CD14-positive monocyte (primary cell): ENCODE measurements around the gene ROR1. TPM values are rescaled to one million over a fixed set of nuclear protein-coding genes. Genes with fewer than 3 reads are reported as not detected.

Experiments used
- DNase-seq, 3 donors: peaks; one replicate each; pipeline ENCODE4 v3.0.0-alpha.2; 2011 to 2022
- H2AFZ ChIP-seq: 2 replicates; pipeline ENCODE4 v1.6.0; 2012; ENCODE audit warnings: mild to moderate bottlenecking, low read depth, low read length, inconsistent platforms; ENCODE audit not compliant: insufficient read depth, poor library complexity, severe bottlenecking
- H3K27ac ChIP-seq, 2 donors: 1 replicate in 1 of 2; 2 replicates in 1 of 2; pipeline ENCODE4 v1.5.1; 2012 to 2013; ENCODE audit warnings: low read length in 2 of 2, control low read depth in 1 of 2, inconsistent platforms in 1 of 2, low read depth in 1 of 2, mild to moderate bottlenecking in 1 of 2
- H3K27me3 ChIP-seq, 2 donors: one replicate each; pipeline versions ENCODE4 v1.6.0 to v1.6.1; 2011 to 2013; ENCODE audit warnings: low read length in 2 of 2; ENCODE audit not compliant: control insufficient read depth in 2 of 2, insufficient read depth in 2 of 2
- H3K36me3 ChIP-seq, 2 donors: replicated peaks in 1 of 2; 1 replicate in 1 of 2; 2 replicates in 1 of 2; pipeline versions ENCODE4 v1.5.1 to v1.6.1; 2012 to 2013; ENCODE audit warnings: low read length in 2 of 2, control low read depth in 1 of 2, inconsistent platforms in 1 of 2, mild to moderate bottlenecking in 1 of 2; ENCODE audit not compliant: insufficient read depth in 2 of 2, control insufficient read depth in 1 of 2
- H3K4me1 ChIP-seq, 2 donors: 1 replicate in 1 of 2; 2 replicates in 1 of 2; pipeline versions ENCODE4 v1.5.1 to v1.6.1; 2012 to 2013; ENCODE audit warnings: low read length in 2 of 2, control low read depth in 1 of 2, inconsistent platforms in 1 of 2, mild to moderate bottlenecking in 1 of 2, moderate library complexity in 1 of 2; ENCODE audit not compliant: insufficient read depth in 2 of 2, control insufficient read depth in 1 of 2
- H3K4me2 ChIP-seq: replicated peaks from 2 replicates; pipeline ENCODE3; 2012; ENCODE audit warnings: low read length, moderate library complexity, mild to moderate bottlenecking; ENCODE audit not compliant: poor library complexity, severe bottlenecking; ENCODE audit errors: extremely low read depth
- H3K4me3 ChIP-seq, 3 experiments: fragments of 200-600 bp in 1 of 3; sonication (generic) in 1 of 3; replicated peaks in 1 of 3; 1 replicate in 2 of 3; 2 replicates in 1 of 3; pipeline ENCODE4 v1.5.1; 2011 to 2013; ENCODE audit warnings: low read length in 3 of 3, mild to moderate bottlenecking in 3 of 3, control low read depth in 2 of 3, low read depth in 2 of 3, inconsistent platforms in 1 of 3, moderate library complexity in 1 of 3
- H3K79me2 ChIP-seq: 2 replicates; pipeline ENCODE4 v1.6.0; 2012; ENCODE audit warnings: mild to moderate bottlenecking, control low read depth, inconsistent platforms, low read length, moderate library complexity; ENCODE audit not compliant: insufficient read depth
- H3K9ac ChIP-seq: 2 replicates; pipeline ENCODE4 v1.6.0; 2017; ENCODE audit warnings: low read length, mild to moderate bottlenecking; ENCODE audit not compliant: insufficient read depth, poor library complexity, severe bottlenecking
- H3K9me3 ChIP-seq, 2 donors: replicated peaks in 1 of 2; 1 replicate in 1 of 2; 2 replicates in 1 of 2; pipeline versions ENCODE4 v1.5.1 to v1.6.1; 2012 to 2013; ENCODE audit warnings: low read length in 2 of 2, control low read depth in 1 of 2; ENCODE audit not compliant: control insufficient read depth in 1 of 2, insufficient read depth in 1 of 2
- H4K20me1 ChIP-seq: 2 replicates; pipeline ENCODE4 v1.6.0; 2012; ENCODE audit warnings: mild to moderate bottlenecking, low read length, control low read depth, moderate library complexity; ENCODE audit not compliant: insufficient read depth
- H3K27ac Mint-ChIP-seq, 7 donors: one replicate each; pipeline ENCODE4 v1.8.0; 2020; ENCODE audit warnings: mild to moderate bottlenecking in 7 of 7, mixed read lengths in 7 of 7, moderate library complexity in 6 of 7, inconsistent platforms in 2 of 7
- H3K27me3 Mint-ChIP-seq, 3 donors: one replicate each; pipeline ENCODE4 v1.8.0; 2021 to 2022; ENCODE audit warnings: low read depth in 3 of 3, mild to moderate bottlenecking in 3 of 3, mixed read lengths in 3 of 3, moderate library complexity in 3 of 3, inconsistent platforms in 1 of 3
- H3K36me3 Mint-ChIP-seq, 2 donors: one replicate each; pipeline ENCODE4 v1.8.0; 2020; ENCODE audit warnings: mixed read lengths in 2 of 2, inconsistent platforms in 1 of 2, mild to moderate bottlenecking in 1 of 2
- H3K4me1 Mint-ChIP-seq: one replicate; pipeline ENCODE4 v1.8.0; 2020; ENCODE audit warnings: mild to moderate bottlenecking, mixed read lengths
- H3K4me3 Mint-ChIP-seq, 2 donors: one replicate each; pipeline ENCODE4 v1.8.0; 2020; ENCODE audit warnings: mild to moderate bottlenecking in 2 of 2, mixed read lengths in 2 of 2, moderate library complexity in 1 of 2
- H3K9me3 Mint-ChIP-seq, 7 donors: one replicate each; pipeline ENCODE4 v1.8.0; 2020 to 2022; ENCODE audit warnings: mixed read lengths in 7 of 7, mild to moderate bottlenecking in 6 of 7, moderate library complexity in 6 of 7, inconsistent platforms in 2 of 7
- CTCF ChIP-seq: fragments of 200-600 bp; IDR thresholded peaks from one replicate; pipeline ENCODE4 v1.8.0; 2022; ENCODE audit warnings: antibody characterized with exemption, mild to moderate bottlenecking
- WGBS: methylation state at CpG from one replicate; pipeline ENCODE4 v1.1.5; 2013; ENCODE audit warnings: missing lambda C conversion rate; ENCODE audit not compliant: insufficient coverage; 5-methylcytosine and 5-hydroxymethylcytosine counted together
- intact Hi-C, 2 donors: fragments of 100-400 bp; cut with micrococcal nuclease; formaldehyde crosslinking; loops; one replicate each; pipeline versions ENCODE4 v1.15.0 to v1.15.1; 2023
- polyA plus RNA-seq, 3 donors: library from polyadenylated mRNA; depleted of rRNA in 1 of 3; unstranded in 2 of 3; stranded (reverse) in 1 of 3; fragments of 300-500 nt in 2 of 3; fragments of >200 nt in 1 of 3; fragmentation: Illumina TruSeq in 2 of 3; gene quantifications; 1 replicate in 2 of 3; 2 replicates in 1 of 3; pipeline ENCODE4 v1.2.3, GENCODE V29; 2012 to 2021

ROR1 gene
- polyA plus RNA-seq, 3 donors: not detected

DNA sequence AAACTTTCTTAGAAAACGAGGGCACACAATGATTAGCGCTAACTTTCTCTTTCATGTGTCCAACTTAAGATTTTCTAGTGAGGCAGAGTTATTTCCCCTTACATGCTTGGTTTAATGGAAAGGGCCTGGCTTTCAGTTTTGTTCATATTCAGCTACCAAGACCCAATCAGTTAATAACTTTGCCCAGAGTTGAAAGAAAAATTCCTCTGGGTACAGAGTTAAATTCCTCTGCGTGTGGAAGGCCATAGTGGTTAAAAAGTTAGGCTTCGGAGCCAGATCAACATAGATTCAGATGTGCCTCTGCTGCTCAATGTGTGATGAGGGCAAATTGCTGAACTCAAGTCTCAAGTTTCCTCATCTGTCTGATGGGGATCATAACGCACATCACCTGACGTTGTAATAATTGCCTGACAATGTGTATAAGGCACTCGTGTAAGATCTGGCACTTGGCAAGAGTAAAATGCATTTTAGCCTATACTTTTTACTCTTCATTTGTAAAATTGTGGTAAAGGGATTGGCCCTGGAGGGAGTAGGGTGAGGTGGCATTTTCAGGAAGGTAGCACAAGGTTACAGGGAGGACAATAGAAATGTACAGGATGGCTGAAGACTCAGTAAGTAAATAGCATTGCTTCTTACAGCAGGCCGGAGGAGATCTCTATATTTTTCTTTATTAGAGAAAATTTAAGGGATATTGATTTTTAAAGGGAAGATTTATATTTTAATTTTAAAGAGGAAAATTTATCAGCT lies 103.4 kb downstream of the ROR1 start:
- H3K79me2 ChIP-seq: no peaks in the 10 kb centered on the region
- H3K27ac Mint-ChIP-seq: no peak overlapping the region

DNA sequence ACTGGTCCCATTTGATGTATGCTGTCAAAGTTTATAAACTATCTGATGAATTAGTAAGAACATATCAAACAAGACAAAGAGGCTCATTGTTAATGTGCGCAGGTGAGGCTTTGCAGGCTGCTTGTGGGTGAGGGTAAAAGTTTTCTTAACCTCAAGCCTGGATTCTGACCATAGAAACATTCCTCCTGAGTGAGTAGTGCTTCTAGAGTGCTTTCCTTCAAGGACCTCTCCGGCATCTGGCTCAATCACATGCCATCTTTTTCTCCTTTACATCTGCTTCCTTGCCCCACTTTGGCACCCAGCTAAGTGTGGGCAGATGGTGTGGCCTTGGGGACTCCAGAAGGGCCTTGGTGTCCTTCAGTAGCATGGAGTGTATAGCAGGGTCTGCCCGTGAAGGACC lies 104.0 kb downstream of the ROR1 start:
- WGBS: no CpG with 5 or more reads among the region's 3 CpGs
- H3K9me3 ChIP-seq: no peaks in the 10 kb centered on the region
- Mint-ChIP-seq H3K4me1 (no peaks in the 10 kb centered on the region), H3K27ac (no peak overlapping the region), H3K36me3 (no peaks in the 10 kb centered on the region), H3K4me3 (no peak overlapping the region), H3K9me3 (peaks cover 0 to 1% (median 0%) of the 10 kb centered on the region in 7 donors), H3K27me3 (peaks cover 0 to 2% (median 0%) of the 10 kb centered on the region in 3 donors)
- H3K9ac ChIP-seq: no peak overlapping the region
- no peak overlapping the region for H2AFZ ChIP-seq
- H3K4me3 ChIP-seq: no peak overlapping the region
- H3K4me2 ChIP-seq: no peak overlapping the region
- H4K20me1 ChIP-seq: no peaks in the 10 kb centered on the region
- DNase-seq: no peak
- no peaks in the 10 kb centered on the region for H3K4me1 ChIP-seq
- TF ChIP-seq CTCF: no peak
- H3K27me3 ChIP-seq: no peaks in the 10 kb centered on the region
- no peaks in the 10 kb centered on the region for H3K36me3 ChIP-seq
- no peak overlapping the region for H3K27ac ChIP-seq
- intact Hi-C loops: no loop called here
- H3K79me2 ChIP-seq: no peaks in the 10 kb centered on the region

More for the DNA sequence above, 103.4 kb downstream of the ROR1 start:
- intact Hi-C loops: no loop called here
- no peak overlapping the region for H3K4me3 Mint-ChIP-seq
- no peak overlapping the region for H3K4me2 ChIP-seq
- no peaks in the 10 kb centered on the region for H3K9me3 ChIP-seq
- no peaks in the 10 kb centered on the region for H3K36me3 Mint-ChIP-seq
- no peaks in the 10 kb centered on the region for H3K36me3 ChIP-seq
- TF ChIP-seq CTCF: no peak
- H3K4me1 ChIP-seq: no peaks in the 10 kb centered on the region
- peaks cover 0 to 1% (median 0%) of the 10 kb centered on the region in 7 donors for H3K9me3 Mint-ChIP-seq
- no peak overlapping the region for H3K9ac ChIP-seq
- no peaks in the 10 kb centered on the region for H3K27me3 ChIP-seq
- no peak overlapping the region for H3K27ac ChIP-seq
- no peaks in the 10 kb centered on the region for H3K4me1 Mint-ChIP-seq
- DNase-seq: no peak
- no peaks in the 10 kb centered on the region for H4K20me1 ChIP-seq
- H2AFZ ChIP-seq: no peak overlapping the region
- no peak overlapping the region for H3K4me3 ChIP-seq
- peaks cover 0 to 2% (median 0%) of the 10 kb centered on the region in 3 donors for H3K27me3 Mint-ChIP-seq
- WGBS: no CpG with 5 or more reads among the region's 8 CpGs
